ENCODE measurements around the gene CSNK2A3. TPM values are rescaled to one million over a fixed set of nuclear protein-coding genes. Genes with fewer than 3 reads are reported as not detected.

Gene CSNK2A3
- total RNA-seq, 1 experiment from 2014 or later, result 1.4 TPM

GRCh38 chr11:11379661-11380060 is 26.6 kb upstream of the CSNK2A3 start:
- ChIA-PET POLR2A (ENCODE audit: low non-redundant PET) (no interaction called here), CTCF (no interaction called here)
- intact Hi-C loops (cut with micrococcal nuclease; ENCODE audit: unreplicated experiment), result no loop called here
- DNase-seq (ENCODE audit: low spot score), result no peak
- BruUV-seq (replicated peaks), result no TSS peak
- Histone ChIP-seq H3K9me3 (ENCODE audit: low read depth, low read length, poor library complexity, severe bottlenecking) (no peaks in the 10 kb centered on the region), H3K4me1 (ENCODE audit: insufficient read depth, low read length, poor library complexity, severe bottlenecking) (no peaks in the 10 kb centered on the region), H3K4me3 (ENCODE audit: low read depth, low read length, poor library complexity, severe bottlenecking) (no peak overlapping the region), H3K27ac (ENCODE audit: low read depth, low read length, poor library complexity, severe bottlenecking) (no peak overlapping the region), H3K36me3 (ENCODE audit: insufficient read depth, low read length, poor library complexity, severe bottlenecking) (no peaks in the 10 kb centered on the region), H3K27me3 (replicated peaks; ENCODE audit: insufficient read depth, low read depth, low read length, poor library complexity) (no peaks in the 10 kb centered on the region)
- TF ChIP-seq EZH2 (IDR thresholded peaks at IDR 0.05; ENCODE audit: borderline replicate concordance, low read depth, low read length, poor library complexity, severe bottlenecking) (no peak), CTCF (conservative IDR thresholded peaks at IDR 0.05; ENCODE audit: low read depth, low read length) (no peak)

DNA sequence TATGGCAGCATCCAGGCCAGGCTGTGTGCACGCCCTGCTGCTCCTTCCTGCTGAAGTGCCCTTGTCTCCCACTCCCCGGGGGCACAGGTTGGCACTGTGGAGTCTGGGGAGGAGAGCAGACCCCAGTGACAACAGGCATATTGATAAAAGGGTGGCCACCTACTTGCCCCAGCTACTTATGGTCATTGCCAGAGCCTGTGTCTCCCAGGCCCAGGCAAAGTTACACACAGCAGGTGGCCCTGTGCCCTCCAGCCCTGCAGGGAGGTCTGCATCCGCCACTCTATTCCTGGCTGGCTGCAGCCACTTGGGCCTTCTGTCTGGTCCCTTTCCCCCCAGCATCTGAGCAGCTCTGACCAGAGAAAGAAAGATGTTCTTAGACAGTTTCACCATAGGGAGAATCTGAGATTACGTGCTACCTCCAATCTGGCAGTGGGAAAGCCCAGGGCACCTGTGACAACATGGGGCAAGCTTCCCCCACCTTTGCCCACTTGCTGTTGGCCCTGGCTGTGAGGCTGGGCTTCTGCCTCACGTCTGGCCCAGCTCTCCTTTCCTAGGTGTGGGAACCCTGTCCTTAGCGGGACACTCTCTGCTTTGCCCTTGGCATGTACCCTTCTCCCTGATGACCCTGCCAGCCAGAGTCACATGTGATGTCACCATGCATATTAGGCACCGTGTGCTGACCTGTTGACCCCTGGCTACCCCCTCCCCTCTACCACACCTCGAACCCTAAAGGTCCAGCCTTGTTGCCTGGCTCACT is 25.3 kb upstream of the CSNK2A3 start:
- Histone ChIP-seq H3K27me3 (replicated peaks; ENCODE audit: insufficient read depth, low read depth, low read length, poor library complexity) (no peaks in the 10 kb centered on the region), H3K36me3 (ENCODE audit: insufficient read depth, low read length, poor library complexity, severe bottlenecking) (no peaks in the 10 kb centered on the region), H3K9me3 (ENCODE audit: low read depth, low read length, poor library complexity, severe bottlenecking) (no peaks in the 10 kb centered on the region), H3K27ac (ENCODE audit: low read depth, low read length, poor library complexity, severe bottlenecking) (no peak overlapping the region), H3K4me1 (ENCODE audit: insufficient read depth, low read length, poor library complexity, severe bottlenecking) (no peaks in the 10 kb centered on the region), H3K4me3 (ENCODE audit: low read depth, low read length, poor library complexity, severe bottlenecking) (no peak overlapping the region)
- intact Hi-C loops (cut with micrococcal nuclease; ENCODE audit: unreplicated experiment), result no loop called here
- ChIA-PET POLR2A (ENCODE audit: low non-redundant PET) (no interaction called here), CTCF (no interaction called here)
- DNase-seq (ENCODE audit: low spot score), result no peak
- no TSS peak for BruUV-seq (replicated peaks)
- TF ChIP-seq EZH2 (IDR thresholded peaks at IDR 0.05; ENCODE audit: borderline replicate concordance, low read depth, low read length, poor library complexity, severe bottlenecking) (no peak), CTCF (conservative IDR thresholded peaks at IDR 0.05; ENCODE audit: low read depth, low read length) (no peak)

- Histone ChIP-seq H3K27ac (ENCODE audit: low read depth, low read length, poor library complexity, severe bottlenecking) (no peak overlapping the region), H3K9me3 (ENCODE audit: low read depth, low read length, poor library complexity, severe bottlenecking) (no peaks in the 10 kb centered on the region), H3K4me1 (ENCODE audit: insufficient read depth, low read length, poor library complexity, severe bottlenecking) (no peaks in the 10 kb centered on the region), H3K4me3 (ENCODE audit: low read depth, low read length, poor library complexity, severe bottlenecking) (no peak overlapping the region), H3K36me3 (ENCODE audit: insufficient read depth, low read length, poor library complexity, severe bottlenecking) (no peaks in the 10 kb centered on the region), H3K27me3 (replicated peaks; ENCODE audit: insufficient read depth, low read depth, low read length, poor library complexity) (no peaks in the 10 kb centered on the region)
- no peak for DNase-seq (ENCODE audit: low spot score)
- BruUV-seq (replicated peaks), result no TSS peak
- TF ChIP-seq EZH2 (IDR thresholded peaks at IDR 0.05; ENCODE audit: borderline replicate concordance, low read depth, low read length, poor library complexity, severe bottlenecking) (no peak), CTCF (conservative IDR thresholded peaks at IDR 0.05; ENCODE audit: low read depth, low read length) (no peak)
- intact Hi-C loops (cut with micrococcal nuclease; ENCODE audit: unreplicated experiment), result no loop called here
- CTCF ChIA-PET, result no interaction called here
- POLR2A ChIA-PET (ENCODE audit: low non-redundant PET), result no interaction called here
Observed at GRCh38 chr11:11374358-11375148, 21.5 kb upstream of the CSNK2A3 start.
